ENCODE measurements around the gene ACAP2.

The ACAP2 gene

GRCh38 chr3:195438371-195438770 is 4.4 kb downstream of the ACAP2 start:
- H3K9ac ChIP-seq (ENCODE audit: low read length) = no peak overlapping the region
- H4K8ac ChIP-seq (ENCODE audit: low read depth, low read length) = no peak overlapping the region
- DNase-seq = peak; percentile 6
- H3K56ac ChIP-seq (ENCODE audit: low read length) = no peak overlapping the region
- no peak overlapping the region for H2BK15ac ChIP-seq (replicated peaks; ENCODE audit: low read depth)
- no peak overlapping the region for H3K4ac ChIP-seq (ENCODE audit: low read depth, low read length)
- H3K4me2 ChIP-seq (ENCODE audit: low read length) = no peak overlapping the region
- no peak overlapping the region for H3K4me3 ChIP-seq (ENCODE audit: low read length)
- no peak overlapping the region for H3K18ac ChIP-seq (ENCODE audit: low read length)
- H3K27ac ChIP-seq (ENCODE audit: low read depth, low read length) = no peak overlapping the region
- no peak overlapping the region for H2BK5ac ChIP-seq (ENCODE audit: low read length)
- H2BK120ac ChIP-seq (ENCODE audit: low read depth, low read length) = no peak overlapping the region
- no peaks in the 10 kb centered on the region for H3K36me3 ChIP-seq (ENCODE audit: control insufficient read depth, insufficient read depth, low read length)
- H3K79me1 ChIP-seq (ENCODE audit: low read length) = peaks cover 17% of the 10 kb centered on the region
- no peak overlapping the region for H3K23ac ChIP-seq (ENCODE audit: low read length)
- no peak overlapping the region for H4K5ac ChIP-seq (ENCODE audit: low read length)
- peaks cover 29% of the 10 kb centered on the region for H3K79me2 ChIP-seq (ENCODE audit: control insufficient read depth, insufficient read depth, low read length)
- no peak overlapping the region for H2AK5ac ChIP-seq (ENCODE audit: low read length)
- no peaks in the 10 kb centered on the region for H3K27me3 ChIP-seq (ENCODE audit: insufficient read depth, low read length, poor library complexity)
- no CpG with 5 or more reads among the region's 2 CpGs for WGBS (ENCODE audit: extremely low coverage, insufficient coverage, low lambda C conversion rate)
- H3K4me1 ChIP-seq (ENCODE audit: control insufficient read depth, low read depth, low read length) = peaks cover 2% of the 10 kb centered on the region

- no peak overlapping the region for H3K4me3 ChIP-seq (ENCODE audit: low read length)
- H3K79me2 ChIP-seq (ENCODE audit: control insufficient read depth, insufficient read depth, low read length) = peaks cover 20% of the 10 kb centered on the region
- no peak overlapping the region for H3K23ac ChIP-seq (ENCODE audit: low read length)
- H2BK120ac ChIP-seq (ENCODE audit: low read depth, low read length) = no peak overlapping the region
- H3K27ac ChIP-seq (ENCODE audit: low read depth, low read length) = no peak overlapping the region
- no peak overlapping the region for H2BK15ac ChIP-seq (replicated peaks; ENCODE audit: low read depth)
- no peak overlapping the region for H3K18ac ChIP-seq (ENCODE audit: low read length)
- H2BK5ac ChIP-seq (ENCODE audit: low read length) = no peak overlapping the region
- no peak overlapping the region for H4K5ac ChIP-seq (ENCODE audit: low read length)
- no peak overlapping the region for H3K56ac ChIP-seq (ENCODE audit: low read length)
- no peak overlapping the region for H2AK5ac ChIP-seq (ENCODE audit: low read length)
- H3K4ac ChIP-seq (ENCODE audit: low read depth, low read length) = no peak overlapping the region
- H3K4me2 ChIP-seq (ENCODE audit: low read length) = no peak overlapping the region
- no peak overlapping the region for H3K9ac ChIP-seq (ENCODE audit: low read length)
- no peaks in the 10 kb centered on the region for H3K27me3 ChIP-seq (ENCODE audit: insufficient read depth, low read length, poor library complexity)
- no peak for DNase-seq
- no peak overlapping the region for H4K8ac ChIP-seq (ENCODE audit: low read depth, low read length)
- WGBS (ENCODE audit: extremely low coverage, insufficient coverage, low lambda C conversion rate) = no CpG with 5 or more reads among the region's 3 CpGs
- H3K36me3 ChIP-seq (ENCODE audit: control insufficient read depth, insufficient read depth, low read length) = no peaks in the 10 kb centered on the region
- peaks cover 4% of the 10 kb centered on the region for H3K4me1 ChIP-seq (ENCODE audit: control insufficient read depth, low read depth, low read length)
- peaks cover 11% of the 10 kb centered on the region for H3K79me1 ChIP-seq (ENCODE audit: low read length)
Observed at GRCh38 chr3:195425849-195426248, 17.0 kb downstream of the ACAP2 start.

- no peak overlapping the region for H3K4me2 ChIP-seq (ENCODE audit: low read length)
- no peak overlapping the region for H3K18ac ChIP-seq (ENCODE audit: low read length)
- peaks cover 18% of the 10 kb centered on the region for H3K79me2 ChIP-seq (ENCODE audit: control insufficient read depth, insufficient read depth, low read length)
- peaks cover 12% of the 10 kb centered on the region for H3K79me1 ChIP-seq (ENCODE audit: low read length)
- DNase-seq = no peak
- no peak overlapping the region for H3K56ac ChIP-seq (ENCODE audit: low read length)
- H4K5ac ChIP-seq (ENCODE audit: low read length) = no peak overlapping the region
- no peak overlapping the region for H2BK5ac ChIP-seq (ENCODE audit: low read length)
- no peak overlapping the region for H2AK5ac ChIP-seq (ENCODE audit: low read length)
- H3K9ac ChIP-seq (ENCODE audit: low read length) = no peak overlapping the region
- H3K36me3 ChIP-seq (ENCODE audit: control insufficient read depth, insufficient read depth, low read length) = no peaks in the 10 kb centered on the region
- H2BK15ac ChIP-seq (replicated peaks; ENCODE audit: low read depth) = no peak overlapping the region
- no peak overlapping the region for H3K23ac ChIP-seq (ENCODE audit: low read length)
- H3K4me3 ChIP-seq (ENCODE audit: low read length) = no peak overlapping the region
- H3K4me1 ChIP-seq (ENCODE audit: control insufficient read depth, low read depth, low read length) = peaks cover 4% of the 10 kb centered on the region
- no peak overlapping the region for H3K27ac ChIP-seq (ENCODE audit: low read depth, low read length)
- H3K27me3 ChIP-seq (ENCODE audit: insufficient read depth, low read length, poor library complexity) = no peaks in the 10 kb centered on the region
- WGBS (ENCODE audit: extremely low coverage, insufficient coverage, low lambda C conversion rate) = no CpG with 5 or more reads among the region's 2 CpGs
- H4K8ac ChIP-seq (ENCODE audit: low read depth, low read length) = no peak overlapping the region
- H2BK120ac ChIP-seq (ENCODE audit: low read depth, low read length) = no peak overlapping the region
- no peak overlapping the region for H3K4ac ChIP-seq (ENCODE audit: low read depth, low read length)
Observed at GRCh38 chr3:195423818-195424217, 19.0 kb downstream of the ACAP2 start.

GRCh38 chr3:195421400-195421799 is 21.4 kb downstream of the ACAP2 start:
- Histone ChIP-seq H3K4me2 (ENCODE audit: low read length) (no peak overlapping the region), H3K36me3 (ENCODE audit: control insufficient read depth, insufficient read depth, low read length) (no peaks in the 10 kb centered on the region), H3K4me1 (ENCODE audit: control insufficient read depth, low read depth, low read length) (peaks cover 4% of the 10 kb centered on the region), H3K4ac (ENCODE audit: low read depth, low read length) (no peak overlapping the region), H3K18ac (ENCODE audit: low read length) (no peak overlapping the region), H3K27me3 (ENCODE audit: insufficient read depth, low read length, poor library complexity) (no peaks in the 10 kb centered on the region), H3K27ac (ENCODE audit: low read depth, low read length) (no peak overlapping the region), H2BK5ac (ENCODE audit: low read length) (no peak overlapping the region), H2BK15ac (replicated peaks; ENCODE audit: low read depth) (no peak overlapping the region), H3K4me3 (ENCODE audit: low read length) (no peak overlapping the region), H3K23ac (ENCODE audit: low read length) (no peak overlapping the region), H3K79me2 (ENCODE audit: control insufficient read depth, insufficient read depth, low read length) (peaks cover 14% of the 10 kb centered on the region), H3K56ac (ENCODE audit: low read length) (no peak overlapping the region), H4K5ac (ENCODE audit: low read length) (no peak overlapping the region), H3K9ac (ENCODE audit: low read length) (no peak overlapping the region), H2AK5ac (ENCODE audit: low read length) (no peak overlapping the region), H3K79me1 (ENCODE audit: low read length) (peaks cover 12% of the 10 kb centered on the region), H4K8ac (ENCODE audit: low read depth, low read length) (no peak overlapping the region), H2BK120ac (ENCODE audit: low read depth, low read length) (no peak overlapping the region)
- no CpG with 5 or more reads among the region's 4 CpGs for WGBS (ENCODE audit: extremely low coverage, insufficient coverage, low lambda C conversion rate)
- no peak for DNase-seq

GRCh38 chr3:195416795-195417194 is 26.0 kb downstream of the ACAP2 start:
- H3K27ac ChIP-seq (ENCODE audit: low read depth, low read length) = no peak overlapping the region
- no peak overlapping the region for H4K5ac ChIP-seq (ENCODE audit: low read length)
- no peak overlapping the region for H4K8ac ChIP-seq (ENCODE audit: low read depth, low read length)
- no peak overlapping the region for H2BK120ac ChIP-seq (ENCODE audit: low read depth, low read length)
- H3K4me1 ChIP-seq (ENCODE audit: control insufficient read depth, low read depth, low read length) = no peaks in the 10 kb centered on the region
- H3K56ac ChIP-seq (ENCODE audit: low read length) = no peak overlapping the region
- H3K18ac ChIP-seq (ENCODE audit: low read length) = no peak overlapping the region
- H2BK15ac ChIP-seq (replicated peaks; ENCODE audit: low read depth) = no peak overlapping the region
- H3K23ac ChIP-seq (ENCODE audit: low read length) = no peak overlapping the region
- H3K4me3 ChIP-seq (ENCODE audit: low read length) = no peak overlapping the region
- H3K4me2 ChIP-seq (ENCODE audit: low read length) = no peak overlapping the region
- no peak overlapping the region for H2AK5ac ChIP-seq (ENCODE audit: low read length)
- H3K79me1 ChIP-seq (ENCODE audit: low read length) = peaks cover 9% of the 10 kb centered on the region
- H3K27me3 ChIP-seq (ENCODE audit: insufficient read depth, low read length, poor library complexity) = no peaks in the 10 kb centered on the region
- H2BK5ac ChIP-seq (ENCODE audit: low read length) = no peak overlapping the region
- no peaks in the 10 kb centered on the region for H3K36me3 ChIP-seq (ENCODE audit: control insufficient read depth, insufficient read depth, low read length)
- peak; percentile 38 for DNase-seq
- peaks cover 9% of the 10 kb centered on the region for H3K79me2 ChIP-seq (ENCODE audit: control insufficient read depth, insufficient read depth, low read length)
- WGBS (ENCODE audit: extremely low coverage, insufficient coverage, low lambda C conversion rate) = no CpG with 5 or more reads among the region's 4 CpGs
- no peak overlapping the region for H3K4ac ChIP-seq (ENCODE audit: low read depth, low read length)
- no peak overlapping the region for H3K9ac ChIP-seq (ENCODE audit: low read length)

- no peak for DNase-seq
- H3K27me3 ChIP-seq (ENCODE audit: insufficient read depth, low read length, poor library complexity) = no peaks in the 10 kb centered on the region
- H2AK5ac ChIP-seq (ENCODE audit: low read length) = no peak overlapping the region
- H2BK5ac ChIP-seq (ENCODE audit: low read length) = no peak overlapping the region
- no peak overlapping the region for H3K56ac ChIP-seq (ENCODE audit: low read length)
- H3K79me1 ChIP-seq (ENCODE audit: low read length) = peaks cover 6% of the 10 kb centered on the region
- no peaks in the 10 kb centered on the region for H3K36me3 ChIP-seq (ENCODE audit: control insufficient read depth, insufficient read depth, low read length)
- H3K4me1 ChIP-seq (ENCODE audit: control insufficient read depth, low read depth, low read length) = no peaks in the 10 kb centered on the region
- no peak overlapping the region for H2BK120ac ChIP-seq (ENCODE audit: low read depth, low read length)
- H3K9ac ChIP-seq (ENCODE audit: low read length) = no peak overlapping the region
- H3K23ac ChIP-seq (ENCODE audit: low read length) = no peak overlapping the region
- no peak overlapping the region for H3K27ac ChIP-seq (ENCODE audit: low read depth, low read length)
- H2BK15ac ChIP-seq (replicated peaks; ENCODE audit: low read depth) = no peak overlapping the region
- no peak overlapping the region for H3K4ac ChIP-seq (ENCODE audit: low read depth, low read length)
- H3K79me2 ChIP-seq (ENCODE audit: control insufficient read depth, insufficient read depth, low read length) = peaks cover 7% of the 10 kb centered on the region
- no peak overlapping the region for H3K4me2 ChIP-seq (ENCODE audit: low read length)
- H4K8ac ChIP-seq (ENCODE audit: low read depth, low read length) = no peak overlapping the region
- no peak overlapping the region for H3K4me3 ChIP-seq (ENCODE audit: low read length)
- H3K18ac ChIP-seq (ENCODE audit: low read length) = no peak overlapping the region
- no peak overlapping the region for H4K5ac ChIP-seq (ENCODE audit: low read length)
Observed at GRCh38 chr3:195411836-195412235, 31.0 kb downstream of the ACAP2 start.
